HEK293 (cell line): Measurements from ENCODE around the gene HBEGF.
A peak's percentile ranks its signal among the peaks of the same experiment; 100 is the strongest.

ENCODE experiments used
- CTCF ChIA-PET: fragments of 350-600 bp; formaldehyde crosslinking; extraction: SDS; loops from one replicate; lab custom pipeline; 2021; ENCODE audit warnings: antibody characterized with exemption; lab: Yijun Ruan, JAX
- POLR2A ChIA-PET: fragments of 300-600 bp; formaldehyde crosslinking; extraction: SDS; loops from one replicate; lab custom pipeline; 2020; ENCODE audit warnings: antibody characterized with exemption, inconsistent platforms; lab: Yijun Ruan, JAX
- H3K27ac ChIP-seq: fragments of 200-500 bp; sonication (Bioruptor generic); 2 replicates; pipeline ENCODE4 v1.5.1; 2014; ENCODE audit warnings: low read depth, low read length, control low read depth, inconsistent platforms; ENCODE audit errors: extremely low read depth
- H3K36me3 ChIP-seq, 2 experiments: fragments of 200-500 bp in 1 of 2; sonication (Bioruptor generic) in 1 of 2; 1 replicate in 1 of 2; 2 replicates in 1 of 2; pipeline ENCODE4 v1.5.1; 2014 to 2017; ENCODE audit warnings: inconsistent platforms in 2 of 2, low read length in 2 of 2; ENCODE audit not compliant: control insufficient read depth in 2 of 2, insufficient read depth in 1 of 2
- H3K4me1 ChIP-seq: fragments of 200-500 bp; sonication (Bioruptor generic); 2 replicates; pipeline ENCODE4 v1.5.1; 2014; ENCODE audit warnings: mild to moderate bottlenecking, low read length, inconsistent platforms; ENCODE audit not compliant: control insufficient read depth, insufficient read depth
- H3K4me3 ChIP-seq: 2 replicates; pipeline ENCODE4 v1.5.1; 2011; ENCODE audit warnings: low read depth, mild to moderate bottlenecking, control low read depth, low read length, moderate library complexity
- H3K9me3 ChIP-seq: fragments of 200-500 bp; sonication (Bioruptor generic); 2 replicates; pipeline ENCODE4 v1.5.1; 2014; ENCODE audit warnings: low read depth, low read length, inconsistent platforms; ENCODE audit not compliant: control insufficient read depth, insufficient read depth
- KLF16 ChIP-seq: fragments of 450-650 bp; formaldehyde crosslinking; IDR thresholded peaks from 2 replicates; pipeline ENCODE4 v1.5.1; 2017; ENCODE audit warnings: missing biosample characterization, missing genetic modification characterization
- KLF9 ChIP-seq: fragments of 450-650 bp; formaldehyde crosslinking; IDR thresholded peaks from 2 replicates; pipeline ENCODE4 v1.5.1; 2016; ENCODE audit warnings: missing biosample characterization, missing genetic modification characterization, low read depth
- MEIS1 ChIP-seq: sonication (generic); formaldehyde crosslinking; IDR thresholded peaks from 2 replicates; pipeline ENCODE4 v1.8.1; 2022; ENCODE audit warnings: missing genetic modification reagents, mild to moderate bottlenecking, borderline replicate concordance
- PRDM2 ChIP-seq: fragments of 450-650 bp; formaldehyde crosslinking; IDR thresholded peaks from 2 replicates; pipeline ENCODE4 v1.5.1; 2016; ENCODE audit warnings: missing biosample characterization, missing genetic modification characterization, borderline replicate concordance
- REST ChIP-seq: fragments of 450-650 bp; formaldehyde crosslinking; IDR thresholded peaks from 2 replicates; pipeline ENCODE4 v1.5.1; 2016; ENCODE audit warnings: missing biosample characterization, missing genetic modification characterization
- ZFP41 ChIP-seq: fragments of 450-650 bp; formaldehyde crosslinking; IDR thresholded peaks from 2 replicates; pipeline ENCODE4 v1.5.1; 2016; ENCODE audit warnings: missing biosample characterization, missing genetic modification characterization, borderline replicate concordance
- ZNF138 ChIP-seq: fragments of 450-650 bp; formaldehyde crosslinking; IDR thresholded peaks from 2 replicates; pipeline ENCODE4 v1.5.1; 2016; ENCODE audit warnings: missing biosample characterization, missing genetic modification characterization, borderline replicate concordance
- ZNF155 ChIP-seq: fragments of 450-650 bp; formaldehyde crosslinking; IDR thresholded peaks from 2 replicates; pipeline ENCODE4 v1.5.1; 2016; ENCODE audit warnings: missing biosample characterization, missing genetic modification characterization
- ZNF24 ChIP-seq: fragments of 450-650 bp; formaldehyde crosslinking; IDR thresholded peaks from 2 replicates; pipeline ENCODE4 v1.5.1; 2016; ENCODE audit warnings: missing biosample characterization, missing genetic modification characterization
- ZNF274 ChIP-seq, 2 experiments: fragments of 200-500 bp in 1 of 2; fragments of 450-650 bp in 1 of 2; sonication (Bioruptor generic) in 1 of 2; formaldehyde crosslinking in 1 of 2; IDR thresholded peaks; 2 replicates each; pipeline versions ENCODE4 v1.5.1 to v1.6.1; 2014 to 2016; ENCODE audit warnings: borderline replicate concordance in 1 of 2, inconsistent platforms in 1 of 2, low read length in 1 of 2, missing biosample characterization in 1 of 2, missing genetic modification characterization in 1 of 2
- ZNF394 ChIP-seq: fragments of 450-650 bp; formaldehyde crosslinking; IDR thresholded peaks from 2 replicates; pipeline ENCODE4 v1.5.1; 2016; ENCODE audit warnings: missing biosample characterization, missing genetic modification characterization, mild to moderate bottlenecking, moderate library complexity, borderline replicate concordance
- ZNF473 ChIP-seq: fragments of 450-650 bp; formaldehyde crosslinking; IDR thresholded peaks from 2 replicates; pipeline ENCODE4 v1.5.1; 2017; ENCODE audit warnings: missing biosample characterization, missing genetic modification characterization
- ZNF510 ChIP-seq: fragments of 450-650 bp; formaldehyde crosslinking; IDR thresholded peaks from 2 replicates; pipeline ENCODE4 v1.5.1; 2018; ENCODE audit warnings: mild to moderate bottlenecking, missing genetic modification characterization, missing biosample characterization; ENCODE audit not compliant: insufficient replicate concordance
- ZNF555 ChIP-seq: fragments of 450-650 bp; formaldehyde crosslinking; conservative IDR thresholded peaks from 2 replicates; pipeline ENCODE4 v1.5.1; 2017; ENCODE audit warnings: missing biosample characterization, mild to moderate bottlenecking, missing genetic modification characterization, inconsistent platforms
- ZNF843 ChIP-seq: fragments of 450-650 bp; formaldehyde crosslinking; IDR thresholded peaks from 2 replicates; pipeline ENCODE4 v1.5.1; 2016; ENCODE audit warnings: missing biosample characterization, missing genetic modification characterization
- ZXDB ChIP-seq: fragments of 450-650 bp; formaldehyde crosslinking; IDR thresholded peaks from 2 replicates; pipeline ENCODE4 v1.5.1; 2016; ENCODE audit warnings: missing biosample characterization, missing genetic modification characterization

The HBEGF gene

DNA sequence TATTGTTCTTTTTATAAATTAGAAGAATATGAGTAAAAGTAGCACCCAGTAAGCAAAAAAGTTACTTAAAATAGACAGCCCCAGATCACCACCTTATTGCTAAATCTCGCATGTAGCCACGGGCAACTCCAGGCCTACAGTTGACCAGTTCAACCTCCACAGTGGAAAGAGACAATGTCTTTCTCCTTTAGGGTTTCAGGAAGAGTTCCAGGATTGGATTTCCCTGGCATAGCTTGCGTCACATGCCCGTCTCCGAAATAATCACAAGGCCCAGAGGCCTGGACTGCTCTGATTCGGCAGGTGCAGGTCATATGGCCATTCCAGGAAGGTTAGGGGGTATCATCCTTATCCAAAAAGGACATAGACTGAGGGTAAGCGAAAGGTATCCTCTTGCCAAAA lies 33.6 kb downstream of the HBEGF start:
- Histone ChIP-seq H3K36me3 (no peaks in the 10 kb centered on the region), H3K27ac (no peak overlapping the region), H3K4me3 (no peak overlapping the region), H3K4me1 (no peaks in the 10 kb centered on the region), H3K9me3 (no peaks in the 10 kb centered on the region)
- no peak for TF ChIP-seq KLF9 (tag by site-specific recombination)
- TF ChIP-seq ZNF24 (tag by site-specific recombination), result no peak
- TF ChIP-seq ZNF138 (tag by site-specific recombination), result no peak
- TF ChIP-seq PRDM2 (tag by site-specific recombination), result no peak
- no peak for TF ChIP-seq KLF16
- TF ChIP-seq REST (tag by site-specific recombination), result no peak
- no peak for TF ChIP-seq ZNF155 (tag by site-specific recombination)
- no peak for TF ChIP-seq ZNF274 (IDR thresholded peaks at IDR 0.05; ENCODE audit: low read length)
- no peak for TF ChIP-seq ZNF274 (tag by site-specific recombination; IDR thresholded peaks at IDR 0.05; ENCODE audit: borderline replicate concordance)
- TF ChIP-seq ZNF555, result no peak
- CTCF ChIA-PET, result interaction anchor here (0.6 to 2.2 kb wide), 5 partner anchors 11 to 68 kb away, joined by 3 to 6 read pairs (median 4); partner anchors contain the start of gene HBEGF
- POLR2A ChIA-PET, result no interaction called here

GRCh38 chr5:140312067-140312790 lies 34.2 kb downstream of the HBEGF start:
- POLR2A ChIA-PET, result interaction anchor here (1.0 to 2.1 kb wide), 2 partner anchors 9 to 34 kb away, joined by 5 to 9 read pairs; partner anchors contain the start of genes HBEGF and PFDN1
- CTCF ChIA-PET, result interaction anchor here (0.6 to 2.2 kb wide), 6 partner anchors 11 to 107 kb away, joined by 3 to 7 read pairs (median 4); partner anchors contain the start of gene HBEGF

More at GRCh38 chr5:140312067-140312790, 34.2 kb downstream of the HBEGF start:
- Histone ChIP-seq H3K36me3 (no peaks in the 10 kb centered on the region), H3K4me1 (no peaks in the 10 kb centered on the region), H3K4me3 (no peak overlapping the region), H3K9me3 (no peaks in the 10 kb centered on the region), H3K27ac (no peak overlapping the region)
- no peak for TF ChIP-seq MEIS1 (CRISPR knock-in tag)
- no peak for TF ChIP-seq ZNF843
- TF ChIP-seq ZXDB (tag by site-specific recombination), result no peak
- no peak for TF ChIP-seq ZNF510 (tag by site-specific recombination)
- TF ChIP-seq ZNF394, result peak; percentile 86
- no peak for TF ChIP-seq ZNF473 (tag by site-specific recombination)
- no peak for TF ChIP-seq ZFP41 (tag by site-specific recombination)
